SKM-1 treated with dmso at 0.1 percent for 144 hours (cell line): ENCODE measurements around the gene ARL3.

Experiments used
- DNase-seq: peaks from one replicate; lab custom pipeline; 2025; ENCODE audit not compliant: unreplicated experiment; lab: John Stamatoyannopoulos, UW

ARL3 gene

GRCh38 chr10:102652170-102652916, 61.9 kb downstream of the ARL3 start:
- no peak for DNase-seq

- no peak for DNase-seq
These were observed 62.6 kb downstream of the ARL3 start for GRCh38 chr10:102651455-102652169.

GRCh38 chr10:102650655-102651454, 63.3 kb downstream of the ARL3 start:
- no peak for DNase-seq

GRCh38 chr10:102649797-102650654, 64.2 kb downstream of the ARL3 start:
- DNase-seq = no peak

GRCh38 chr10:102648889-102649796, 65.1 kb downstream of the ARL3 start:
- no peak for DNase-seq

- no peak for DNase-seq
These were observed 65.8 kb downstream of the ARL3 start for GRCh38 chr10:102648269-102648888.

- DNase-seq = no peak
These were observed 66.5 kb downstream of the ARL3 start for GRCh38 chr10:102647443-102648268.

- no peak for DNase-seq
These were observed 67.4 kb downstream of the ARL3 start for GRCh38 chr10:102646610-102647442.

GRCh38 chr10:102645741-102646609, 68.2 kb downstream of the ARL3 start:
- peak; percentile 95 for DNase-seq

- DNase-seq = peak; percentile 73
These were observed 68.8 kb downstream of the ARL3 start for GRCh38 chr10:102645388-102645740.

- DNase-seq = peak; percentile 46
These were observed 69.4 kb downstream of the ARL3 start for GRCh38 chr10:102644646-102645387.

GRCh38 chr10:102644066-102644645, 70.0 kb downstream of the ARL3 start, which contains the start of gene TRIM8:
TSS of gene TRIM8 (plus strand) at chr10:102644479. CDS start at chr10:102644618, 139 bp downstream.
- no peak for DNase-seq

GRCh38 chr10:102643336-102644065, 70.7 kb downstream of the ARL3 start:
- DNase-seq = peak; percentile 70

GRCh38 chr10:102642736-102643335, 71.4 kb downstream of the ARL3 start:
- DNase-seq = no peak
